ENCODE data around the gene NPC2.
"Not testable (repeated sequence)": the region's sequence is repeated elsewhere in the genome, so short reads cannot be mapped to it uniquely, and the experiment has no call there.

NPC2 gene

GRCh38 chr14:74469548-74470518, 23.3 kb downstream of the NPC2 start:
- DNase-seq (ENCODE audit: low read depth), result no peak

GRCh38 chr14:74468513-74468912, 24.6 kb downstream of the NPC2 start:
- DNase-seq (ENCODE audit: low read depth), result no peak

GRCh38 chr14:74465335-74465734, 27.8 kb downstream of the NPC2 start:
- no peak for DNase-seq (ENCODE audit: low read depth)

GRCh38 chr14:74464785-74465184, 28.3 kb downstream of the NPC2 start:
- DNase-seq (ENCODE audit: low read depth), result no peak

- DNase-seq (ENCODE audit: low read depth), result no peak
These were observed 29.4 kb downstream of the NPC2 start for GRCh38 chr14:74463697-74464096.

- DNase-seq (ENCODE audit: low read depth), result no peak
These were observed 30.1 kb downstream of the NPC2 start for GRCh38 chr14:74462993-74463392.

- no peak for DNase-seq (ENCODE audit: low read depth)
These were observed 33.1 kb downstream of the NPC2 start for GRCh38 chr14:74459976-74460375.

GRCh38 chr14:74459289-74459946, 33.7 kb downstream of the NPC2 start:
- no peak for DNase-seq (ENCODE audit: low read depth)

- no peak for DNase-seq (ENCODE audit: low read depth)
These were observed 35.6 kb downstream of the NPC2 start for GRCh38 chr14:74457565-74457895.

- no peak for DNase-seq (ENCODE audit: low read depth)
These were observed 36.2 kb downstream of the NPC2 start for GRCh38 chr14:74456684-74457564.

GRCh38 chr14:74454397-74454796, 38.7 kb downstream of the NPC2 start:
- not testable (repeated sequence) for DNase-seq (ENCODE audit: low read depth)

GRCh38 chr14:74444866-74445265, 48.2 kb downstream of the NPC2 start:
- DNase-seq (ENCODE audit: low read depth), result no peak

GRCh38 chr14:74442757-74443156, 50.3 kb downstream of the NPC2 start:
- DNase-seq (ENCODE audit: low read depth), result no peak

GRCh38 chr14:74441113-74441512, 52.0 kb downstream of the NPC2 start:
- no peak for DNase-seq (ENCODE audit: low read depth)

GRCh38 chr14:74438351-74438915, 54.7 kb downstream of the NPC2 start:
- DNase-seq (ENCODE audit: low read depth), result no peak

GRCh38 chr14:74437496-74438053, 55.5 kb downstream of the NPC2 start:
- no peak for DNase-seq (ENCODE audit: low read depth)

GRCh38 chr14:74434294-74434693, 58.8 kb downstream of the NPC2 start:
- DNase-seq (ENCODE audit: low read depth), result no peak

GRCh38 chr14:74429991-74430390, 63.1 kb downstream of the NPC2 start:
- DNase-seq (ENCODE audit: low read depth), result no peak

All from stimulated activated CD8-positive, alpha-beta memory T cell treated with anti-CD3 and anti-CD28 coated beads, Interleukin-15, amount 100 ng/mL, for 24 hours (primary cell).